Activated naive CD4-positive, alpha-beta T cell treated with Interleukin-2 at 50 U/mL for 16 hours (primary cell): ENCODE measurements around the gene FAAP20.
A peak's percentile ranks its signal among the peaks of the same experiment; 100 is the strongest.

Experiments used
- DNase-seq: peaks from one replicate; pipeline ENCODE4 v3.0.0-alpha.2; 2020

Gene FAAP20

GRCh38 chr1:2176615-2177014 lies 18.0 kb downstream of the FAAP20 start:
- no peak for DNase-seq

- no peak for DNase-seq
Measured at GRCh38 chr1:2175681-2176454, 18.7 kb downstream of the FAAP20 start.

GRCh38 chr1:2175055-2175414 lies 19.5 kb downstream of the FAAP20 start:
- DNase-seq = no peak

- peak; percentile 38 for DNase-seq
Measured at GRCh38 chr1:2174348-2175054, 20.1 kb downstream of the FAAP20 start.

DNA sequence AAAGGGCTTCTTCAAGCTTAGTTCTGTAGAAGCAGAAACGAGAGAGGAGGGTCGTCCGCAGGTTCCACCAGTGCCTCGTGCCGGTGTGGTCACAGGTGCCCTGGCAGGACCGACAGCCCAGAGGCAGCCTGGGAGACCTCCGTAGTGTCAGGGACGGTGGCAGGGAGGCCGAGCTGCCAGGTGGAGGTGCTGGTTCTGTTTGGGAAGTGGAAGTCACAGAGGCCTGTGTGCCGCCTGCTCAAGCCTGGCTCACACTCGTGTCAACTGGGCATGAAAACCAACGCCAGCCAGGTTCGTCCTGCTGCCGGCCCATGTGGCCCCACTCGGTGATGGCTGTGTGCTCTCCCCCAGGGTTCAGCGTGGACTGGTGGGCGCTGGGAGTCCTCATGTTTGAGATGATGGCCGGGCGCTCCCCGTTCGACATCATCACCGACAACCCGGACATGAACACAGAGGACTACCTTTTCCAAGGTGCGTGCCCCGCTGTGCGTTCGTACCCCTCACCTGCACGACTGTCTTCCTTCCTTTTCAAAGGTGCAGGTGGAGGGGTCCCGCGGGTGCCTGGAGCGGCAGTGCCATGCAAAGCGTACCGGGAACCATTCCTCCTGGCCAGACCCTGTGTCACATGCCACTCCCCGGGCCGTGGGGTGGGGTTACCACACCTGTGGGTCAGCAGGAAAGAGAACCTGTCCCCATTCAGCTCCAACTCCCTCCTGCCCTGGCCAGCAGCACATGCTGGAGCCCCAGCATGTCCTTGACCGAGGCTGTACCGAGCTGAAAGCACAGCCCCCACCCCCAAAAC lies 20.8 kb downstream of the FAAP20 start:
- no peak for DNase-seq

DNA sequence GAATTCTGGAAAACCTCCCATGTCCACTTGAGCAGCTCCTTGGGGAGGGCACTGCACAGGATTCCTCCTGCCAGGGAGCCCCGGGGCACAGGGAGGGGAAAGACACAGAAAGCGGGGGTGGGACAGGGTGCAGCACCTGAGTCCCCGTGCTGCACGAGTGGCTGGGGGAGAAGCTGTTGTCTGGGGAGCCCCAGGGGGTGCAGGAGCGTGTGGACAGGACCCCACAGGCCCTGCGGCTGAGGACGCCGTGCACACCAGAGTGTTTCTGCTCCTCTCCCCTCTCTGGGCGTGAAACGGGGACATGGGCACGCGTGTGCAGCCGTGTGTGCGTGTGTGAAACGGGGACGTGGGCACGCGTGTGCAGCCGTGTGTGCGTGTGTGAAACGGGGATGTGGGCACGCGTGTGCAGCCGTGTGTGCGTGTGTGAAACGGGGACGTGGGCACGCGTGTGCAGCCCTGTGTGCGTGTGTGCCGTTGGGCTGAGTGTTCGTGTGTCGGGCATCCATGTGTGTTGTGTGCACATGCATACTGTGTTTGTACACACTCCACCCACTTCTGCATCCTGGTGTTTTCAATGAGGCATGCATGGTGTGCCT lies 21.9 kb downstream of the FAAP20 start:
- DNase-seq = no peak

DNA sequence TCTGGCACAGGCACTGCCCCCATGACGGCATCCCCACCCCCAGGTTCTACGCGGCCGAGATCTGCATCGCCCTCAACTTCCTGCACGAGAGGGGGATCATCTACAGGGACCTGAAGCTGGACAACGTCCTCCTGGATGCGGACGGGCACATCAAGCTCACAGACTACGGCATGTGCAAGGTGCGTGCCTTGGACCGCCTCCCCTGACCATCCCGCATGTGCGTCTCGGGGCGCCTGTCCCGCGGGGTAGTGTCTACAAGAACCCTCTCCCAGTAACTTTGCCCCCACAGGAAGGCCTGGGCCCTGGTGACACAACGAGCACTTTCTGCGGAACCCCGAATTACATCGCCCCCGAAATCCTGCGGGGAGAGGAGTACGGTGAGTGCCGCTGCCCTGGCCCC lies 22.6 kb downstream of the FAAP20 start:
- DNase-seq = no peak

GRCh38 chr1:2170211-2170610 lies 24.4 kb downstream of the FAAP20 start:
- no peak for DNase-seq

- DNase-seq = no peak
Measured at GRCh38 chr1:2169200-2169836, 25.3 kb downstream of the FAAP20 start.

DNA sequence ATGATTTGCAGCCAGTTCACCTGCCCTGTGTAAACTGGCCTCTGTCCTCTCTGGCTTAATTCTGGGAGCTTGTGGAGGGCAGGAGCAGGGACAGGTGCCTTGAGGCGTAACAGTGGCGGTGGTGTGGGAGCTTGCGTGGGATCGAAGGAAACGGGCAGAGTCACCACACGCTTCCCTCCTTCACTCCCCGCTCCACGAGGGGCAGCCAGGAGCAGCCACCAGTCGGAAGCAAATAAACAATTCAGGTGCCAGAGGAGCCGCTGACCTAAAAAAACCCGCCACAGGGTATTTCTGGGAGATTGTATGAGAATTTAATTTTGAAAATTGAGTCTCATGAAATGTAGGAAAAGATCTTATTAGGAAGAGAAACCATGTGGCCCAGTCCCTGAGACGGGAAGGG lies 26.0 kb downstream of the FAAP20 start:
- no peak for DNase-seq

DNA sequence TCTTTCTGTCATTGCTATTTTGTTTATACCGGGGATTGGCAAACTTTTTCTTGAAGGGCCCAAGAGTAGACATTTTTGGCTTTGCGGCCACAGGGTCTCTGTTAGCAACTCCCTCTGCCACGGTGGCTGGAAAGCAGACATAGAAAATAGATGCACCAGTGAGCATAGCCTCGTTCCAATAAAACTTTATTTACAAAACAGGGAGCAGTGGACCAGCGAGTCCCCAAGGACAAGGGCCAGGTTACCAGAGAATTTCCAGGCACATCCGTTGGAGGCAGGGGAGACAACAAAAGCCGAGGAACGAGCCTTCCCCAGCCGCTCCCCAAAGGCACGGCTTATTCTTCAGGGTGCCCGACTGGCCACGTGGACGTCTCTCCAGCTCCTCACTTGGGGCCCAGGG lies 26.5 kb downstream of the FAAP20 start:
- DNase-seq = no peak

- DNase-seq = no peak
Measured at GRCh38 chr1:2166695-2167094, 27.9 kb downstream of the FAAP20 start.

DNA sequence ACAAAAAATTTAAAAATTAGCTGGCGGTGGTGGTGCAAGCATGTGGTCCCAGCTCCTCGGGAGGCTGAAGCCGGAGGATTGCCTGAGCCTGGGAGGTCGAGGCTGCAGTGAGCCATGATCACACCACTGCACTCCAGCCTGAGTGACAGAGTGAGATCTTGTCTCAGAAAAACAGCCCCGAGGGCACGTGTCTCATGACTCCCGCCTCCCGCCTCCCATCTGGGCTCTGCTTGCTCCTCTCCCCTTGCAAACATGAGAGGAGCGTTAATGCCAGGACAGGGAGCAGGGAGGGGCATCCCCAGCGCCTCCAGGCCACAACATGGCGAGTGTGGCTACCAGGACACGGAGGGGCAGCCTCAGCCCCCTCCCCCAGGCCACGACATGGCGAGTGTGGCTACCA lies 28.3 kb downstream of the FAAP20 start:
- no peak for DNase-seq

- no peak for DNase-seq
Measured at GRCh38 chr1:2165646-2166045, 28.9 kb downstream of the FAAP20 start.

GRCh38 chr1:2163205-2163604 lies 31.4 kb downstream of the FAAP20 start:
- no peak for DNase-seq

DNA sequence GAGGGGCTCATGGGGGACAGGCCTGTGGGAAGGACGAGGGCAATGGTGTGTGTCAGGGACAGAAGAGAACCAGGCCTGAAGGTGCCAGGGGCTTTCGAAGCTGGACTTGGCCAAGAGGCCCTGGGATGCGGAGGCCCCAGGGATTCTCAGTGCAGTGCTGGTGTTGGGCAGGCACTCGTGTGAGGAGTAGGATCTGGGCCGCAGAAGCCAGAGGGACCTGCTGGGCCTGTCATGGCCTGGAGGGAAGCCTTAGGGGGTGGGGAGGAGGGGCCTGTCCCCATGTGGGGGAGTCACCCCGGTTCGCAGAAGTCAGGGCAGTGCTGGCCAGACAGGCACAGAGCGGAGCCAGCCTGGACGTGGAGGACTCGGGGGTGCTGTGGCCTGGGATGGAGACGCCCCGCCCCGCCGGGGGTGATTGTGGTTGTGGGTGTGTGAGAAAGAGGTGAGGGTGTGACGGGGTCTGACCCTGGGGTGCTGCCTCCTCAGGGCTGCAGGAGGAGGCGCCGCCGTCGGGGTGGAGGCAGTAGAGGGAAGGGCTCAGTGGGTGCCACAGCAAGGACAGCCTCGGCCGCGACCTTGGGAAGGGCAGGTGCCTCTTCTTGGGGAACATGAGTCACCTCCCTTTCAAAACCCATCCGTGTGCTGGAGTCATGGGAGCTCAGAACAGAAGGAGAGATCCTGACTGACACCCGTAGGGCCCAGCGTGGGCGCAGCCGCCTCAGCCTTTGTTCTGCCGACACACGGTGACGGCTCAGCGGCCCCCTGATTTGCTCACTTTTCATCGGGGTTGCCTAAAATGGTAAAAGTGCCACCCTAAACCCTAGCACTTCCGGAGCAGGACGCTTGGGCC lies 33.9 kb downstream of the FAAP20 start:
- no peak for DNase-seq

GRCh38 chr1:2159124-2159523 lies 35.4 kb downstream of the FAAP20 start:
- no peak for DNase-seq

DNA sequence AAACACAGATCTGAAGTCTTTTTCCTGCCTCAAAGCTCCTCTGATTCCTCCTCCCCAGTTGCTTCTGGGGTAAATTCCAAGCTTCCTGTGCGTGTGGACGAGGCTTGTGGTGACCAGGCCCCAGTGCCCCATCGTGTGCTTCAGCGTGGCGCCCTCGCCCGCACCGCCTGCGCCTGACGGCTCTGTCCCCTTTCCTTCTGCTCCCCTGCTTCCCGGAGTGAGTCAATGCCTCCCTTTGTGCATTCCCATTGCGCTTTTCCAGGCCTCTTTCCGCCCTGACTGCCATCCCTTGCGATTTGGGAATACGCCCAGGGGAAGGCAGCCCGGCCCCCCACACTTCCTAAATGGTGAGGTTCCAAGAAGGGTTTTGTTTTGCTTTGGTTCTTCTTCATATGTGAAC lies 36.3 kb downstream of the FAAP20 start:
- no peak for DNase-seq

DNA sequence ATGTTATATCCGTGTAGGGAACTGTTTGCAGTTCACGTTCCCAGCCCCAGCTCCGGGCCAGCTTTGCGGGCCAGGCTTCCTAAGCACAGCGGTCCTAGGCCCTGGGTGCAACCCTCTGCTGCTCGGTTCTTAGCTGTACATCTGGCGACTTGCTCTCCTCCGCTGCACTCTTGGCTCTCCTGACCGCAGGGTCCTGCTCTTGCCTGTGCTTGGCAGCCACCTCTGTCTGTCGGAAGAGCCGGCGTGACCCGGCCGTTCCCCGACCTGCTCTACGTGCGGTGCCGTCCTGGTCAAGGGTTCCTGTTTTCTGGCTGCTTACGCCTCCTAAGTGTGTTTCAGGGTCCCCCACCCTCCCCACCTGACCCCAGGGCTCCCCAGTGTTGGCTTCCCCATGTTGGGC lies 36.7 kb downstream of the FAAP20 start:
- no peak for DNase-seq

GRCh38 chr1:2156866-2157265 lies 37.7 kb downstream of the FAAP20 start:
- DNase-seq = no peak

DNA sequence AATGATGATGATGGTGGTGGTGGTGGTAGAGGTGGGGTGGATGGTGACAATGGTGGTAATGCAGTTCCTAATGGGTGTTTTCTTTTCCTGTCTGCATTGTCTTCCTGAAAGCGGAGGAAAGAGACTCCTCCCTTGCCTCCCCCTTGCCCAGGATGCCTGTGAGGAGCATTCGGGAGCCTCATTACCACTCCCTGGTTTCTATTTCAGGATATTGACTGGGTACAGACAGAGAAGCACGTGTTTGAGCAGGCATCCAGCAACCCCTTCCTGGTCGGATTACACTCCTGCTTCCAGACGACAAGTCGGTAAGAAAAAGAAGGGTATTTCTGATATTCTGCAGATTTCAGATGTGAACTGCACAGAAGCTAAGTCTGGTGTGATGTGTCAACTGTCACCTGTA lies 38.8 kb downstream of the FAAP20 start:
- DNase-seq = no peak

DNA sequence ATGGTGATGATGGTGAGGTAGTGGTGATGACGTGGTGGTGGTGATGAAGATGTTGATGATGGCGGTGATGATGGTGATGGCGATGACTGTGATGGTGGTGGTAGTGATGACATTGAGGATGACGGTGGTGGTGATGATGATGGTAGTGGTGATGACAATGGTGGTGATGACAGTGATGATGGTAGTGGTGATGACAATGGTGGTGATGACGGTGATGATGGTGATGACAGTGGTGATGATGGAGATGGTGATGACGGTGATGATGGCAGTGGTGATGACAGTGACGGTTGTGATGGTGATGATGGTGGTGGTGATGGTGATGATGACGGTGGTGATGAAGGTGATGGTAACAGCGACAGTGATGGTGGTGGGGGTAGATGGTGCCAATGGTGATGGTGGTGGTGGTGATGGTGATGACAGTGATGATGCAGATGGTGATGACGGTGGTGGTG lies 39.4 kb downstream of the FAAP20 start:
- DNase-seq = no peak
